Neural crest cell (in vitro differentiated cells): ENCODE data around the gene P2RY1. TPM values are rescaled to one million over a fixed set of nuclear protein-coding genes. Genes with fewer than 3 reads are reported as not detected.

Source experiments
- DNase-seq: peaks from one replicate; pipeline ENCODE4 v3.0.0; 2021; ENCODE audit warnings: low read depth, mixed read lengths, low spot score
- H3K27ac Mint-ChIP-seq: one replicate; pipeline ENCODE4 v1.8.0; 2021; ENCODE audit warnings: mild to moderate bottlenecking, mixed read lengths; ENCODE audit not compliant: unreplicated experiment
- H3K27me3 Mint-ChIP-seq: 2 replicates; pipeline ENCODE4 v1.8.0; 2021; ENCODE audit warnings: low read depth, mild to moderate bottlenecking, mixed read lengths
- H3K36me3 Mint-ChIP-seq: 2 replicates; pipeline ENCODE4 v1.8.0; 2021; ENCODE audit warnings: low read depth, mild to moderate bottlenecking, mixed read lengths
- H3K4me1 Mint-ChIP-seq: 2 replicates; pipeline ENCODE4 v1.8.0; 2021; ENCODE audit warnings: mixed read lengths
- H3K4me3 Mint-ChIP-seq: one replicate; pipeline ENCODE4 v1.8.0; 2021; ENCODE audit warnings: mild to moderate bottlenecking, mixed read lengths
- H3K9me3 Mint-ChIP-seq: 2 replicates; pipeline ENCODE4 v1.8.0; 2021; ENCODE audit warnings: mixed read lengths
- CTCF ChIP-seq: fragments of 200-600 bp; sonication (generic); conservative IDR thresholded peaks from 2 replicates; pipeline ENCODE4 v1.5.0; 2021; ENCODE audit warnings: antibody characterized with exemption, mild to moderate bottlenecking
- total RNA-seq: library from RNA; stranded (reverse); gene quantifications from 2 replicates; pipeline ENCODE4 v1.2.1, GENCODE V29; 2021

P2RY1 gene
- total RNA-seq, 1 donor from 2014 or later = 9.0 TPM

DNA sequence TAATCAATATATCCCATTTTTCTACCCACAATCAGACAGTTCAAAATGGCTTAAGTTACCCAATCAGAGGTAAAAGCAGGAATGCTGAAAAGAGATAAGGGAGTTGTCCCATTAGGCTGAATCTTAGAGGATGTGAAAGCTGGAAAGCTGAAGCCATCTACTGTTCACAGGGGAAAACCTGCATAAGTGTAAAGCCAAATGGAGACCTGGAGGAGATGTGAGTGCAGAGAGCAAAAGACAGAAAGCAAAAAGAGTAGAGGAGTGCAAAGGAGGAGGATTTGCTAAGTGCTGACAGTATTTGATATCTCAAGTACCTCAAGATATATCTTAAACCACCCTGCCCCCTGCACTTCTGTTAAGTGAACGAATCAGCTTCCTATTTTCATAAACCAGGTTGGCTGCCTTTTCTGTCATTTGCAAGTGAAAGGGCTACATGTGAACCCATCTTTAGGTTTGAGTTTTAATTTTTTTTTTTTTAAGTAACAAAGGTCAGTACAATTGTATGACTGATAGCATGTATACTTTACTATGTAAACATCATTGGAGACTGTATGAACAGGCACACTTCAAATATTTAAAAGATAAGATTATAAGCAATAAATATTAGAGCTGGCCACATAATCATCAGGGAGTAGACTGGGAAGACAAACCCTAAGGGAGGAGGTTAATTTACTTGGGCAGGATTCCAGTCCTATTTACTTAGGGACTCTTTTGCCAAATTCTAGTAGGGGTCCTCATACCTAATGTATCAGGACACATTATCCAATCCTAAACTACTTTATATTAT lies 22.8 kb upstream of the P2RY1 start:
- Mint-ChIP-seq H3K27me3 (no peaks in the 10 kb centered on the region), H3K27ac (no peak overlapping the region), H3K4me1 (no peaks in the 10 kb centered on the region), H3K36me3 (no peaks in the 10 kb centered on the region), H3K9me3 (peaks cover under 1% of the 10 kb centered on the region), H3K4me3 (no peak overlapping the region)
- TF ChIP-seq CTCF = no peak
- no peak for DNase-seq

DNA sequence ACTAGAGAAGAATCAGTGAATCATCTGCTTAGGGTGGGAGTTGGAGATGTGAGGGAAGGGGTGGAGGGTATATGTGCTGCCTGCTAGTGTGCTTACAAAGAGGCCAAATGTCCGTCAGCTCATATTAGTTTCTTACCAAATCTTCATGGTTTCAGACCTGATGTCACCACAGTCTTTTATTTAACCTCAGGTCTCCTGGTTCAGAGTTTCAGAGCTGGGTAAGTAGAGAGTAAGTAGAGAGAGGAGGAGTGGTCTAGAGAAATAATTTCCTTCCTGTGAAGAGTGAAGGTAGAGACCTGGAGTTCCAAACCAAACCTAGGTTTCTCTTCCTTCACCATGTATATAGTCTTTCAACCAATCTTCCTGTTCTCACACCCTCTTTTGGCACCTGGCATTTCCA lies 17.5 kb upstream of the P2RY1 start:
- no peak for TF ChIP-seq CTCF
- no peaks in the 10 kb centered on the region for H3K27me3 Mint-ChIP-seq
- H3K27ac Mint-ChIP-seq = no peak overlapping the region
- H3K36me3 Mint-ChIP-seq = no peaks in the 10 kb centered on the region
- H3K9me3 Mint-ChIP-seq = peaks cover 5% of the 10 kb centered on the region
- H3K4me1 Mint-ChIP-seq = no peaks in the 10 kb centered on the region
- no peak overlapping the region for H3K4me3 Mint-ChIP-seq
- no peak for DNase-seq

- Mint-ChIP-seq H3K27ac (no peak overlapping the region), H3K36me3 (no peaks in the 10 kb centered on the region), H3K9me3 (peaks cover 5% of the 10 kb centered on the region), H3K4me3 (no peak overlapping the region), H3K4me1 (no peaks in the 10 kb centered on the region), H3K27me3 (no peaks in the 10 kb centered on the region)
- TF ChIP-seq CTCF = no peak
- no peak for DNase-seq
These were observed 16.9 kb upstream of the P2RY1 start for GRCh38 chr3:152818027-152818426.

GRCh38 chr3:152823173-152823572 lies 11.8 kb upstream of the P2RY1 start:
- Mint-ChIP-seq H3K4me1 (no peaks in the 10 kb centered on the region), H3K27me3 (no peaks in the 10 kb centered on the region), H3K36me3 (no peaks in the 10 kb centered on the region), H3K27ac (no peak overlapping the region), H3K4me3 (no peak overlapping the region), H3K9me3 (no peaks in the 10 kb centered on the region)
- no peak for TF ChIP-seq CTCF
- no peak for DNase-seq

GRCh38 chr3:152823781-152824180 lies 11.2 kb upstream of the P2RY1 start:
- no peaks in the 10 kb centered on the region for H3K4me1 Mint-ChIP-seq
- no peak for TF ChIP-seq CTCF
- H3K4me3 Mint-ChIP-seq = no peak overlapping the region
- no peaks in the 10 kb centered on the region for H3K36me3 Mint-ChIP-seq
- no peak for DNase-seq
- no peak overlapping the region for H3K27ac Mint-ChIP-seq
- no peaks in the 10 kb centered on the region for H3K27me3 Mint-ChIP-seq
- no peaks in the 10 kb centered on the region for H3K9me3 Mint-ChIP-seq
